HepG2 (cell line): ENCODE data around the gene SP9. TPM values are rescaled to one million over a fixed set of nuclear protein-coding genes. Genes with fewer than 3 reads are reported as not detected.

Experiments used
- DNMT1 ChIP-seq: sonication (generic); formaldehyde crosslinking; IDR thresholded peaks from 2 replicates; pipeline ENCODE4 v1.5.1; 2020; ENCODE audit warnings: mild to moderate bottlenecking, missing genetic modification reagents
- HIVEP1 ChIP-seq: sonication (generic); formaldehyde crosslinking; IDR thresholded peaks from 2 replicates; pipeline ENCODE4 v1.4.0; 2020; ENCODE audit warnings: mild to moderate bottlenecking, missing genetic modification reagents
- NCOA1 ChIP-seq: sonication (generic); formaldehyde crosslinking; IDR thresholded peaks from 2 replicates; pipeline ENCODE4 v1.9.0; 2021; ENCODE audit warnings: missing genetic modification reagents
- NFAT5 ChIP-seq: sonication (generic); formaldehyde crosslinking; IDR thresholded peaks from 2 replicates; pipeline ENCODE4 v1.4.0; 2020; ENCODE audit warnings: missing genetic modification reagents
- PCBP1 ChIP-seq: fragments of 200-400 bp; formaldehyde crosslinking; IDR thresholded peaks from 2 replicates; pipeline ENCODE4 v1.6.1; 2017; ENCODE audit warnings: mild to moderate bottlenecking, low read depth, low read length, borderline replicate concordance
- PPARG ChIP-seq: conservative IDR thresholded peaks from 2 replicates; pipeline ENCODE4 v1.6.1; 2016; ENCODE audit warnings: missing biosample characterization, missing genetic modification reagents
- PRMT3 ChIP-seq: sonication (generic); formaldehyde crosslinking; IDR thresholded peaks from 2 replicates; pipeline ENCODE4 v1.8.1; 2022; ENCODE audit warnings: low read depth, mild to moderate bottlenecking, moderate library complexity, missing genetic modification reagents, borderline replicate concordance
- RBFOX2 ChIP-seq: fragments of 200-400 bp; formaldehyde crosslinking; IDR thresholded peaks from 2 replicates; pipeline ENCODE4 v1.6.1; 2017; ENCODE audit warnings: low read depth, mild to moderate bottlenecking, low read length
- RFX5 ChIP-seq: IDR thresholded peaks from 2 replicates; pipeline ENCODE4 v1.6.1; 2011; ENCODE audit warnings: low read depth, low read length, improper control_type of control experiment
- SNAI1 ChIP-seq: sonication (generic); formaldehyde crosslinking; IDR thresholded peaks from 2 replicates; pipeline ENCODE4 v1.5.0; 2020; ENCODE audit warnings: mild to moderate bottlenecking, missing genetic modification reagents, borderline replicate concordance
- SUZ12 ChIP-seq: fragments of 150-350 bp; IDR thresholded peaks from 2 replicates; pipeline ENCODE4 v1.6.1; 2014; ENCODE audit warnings: low read depth, low read length
- TIGD3 ChIP-seq: sonication (generic); formaldehyde crosslinking; IDR thresholded peaks from 2 replicates; pipeline ENCODE4 v1.5.1; 2020; ENCODE audit warnings: mild to moderate bottlenecking, missing genetic modification reagents, borderline replicate concordance
- ZBTB42 ChIP-seq: sonication (generic); formaldehyde crosslinking; IDR thresholded peaks from 2 replicates; pipeline ENCODE4 v1.5.0; 2020; ENCODE audit warnings: mild to moderate bottlenecking, missing genetic modification reagents
- ZFP36L2 ChIP-seq: sonication (generic); formaldehyde crosslinking; IDR thresholded peaks from 2 replicates; pipeline ENCODE4 v1.4.0; 2020; ENCODE audit warnings: missing genetic modification reagents
- ZNF136 ChIP-seq: sonication (generic); formaldehyde crosslinking; IDR thresholded peaks from 2 replicates; pipeline ENCODE4 v1.8.1; 2022; ENCODE audit warnings: low read depth, mild to moderate bottlenecking, moderate library complexity, missing genetic modification reagents
- ZNF160 ChIP-seq: sonication (generic); formaldehyde crosslinking; IDR thresholded peaks from 2 replicates; pipeline ENCODE4 v1.8.0; 2022; ENCODE audit warnings: mild to moderate bottlenecking, inconsistent platforms, missing genetic modification reagents
- ZNF224 ChIP-seq: sonication (generic); formaldehyde crosslinking; IDR thresholded peaks from 2 replicates; pipeline ENCODE4 v1.5.0; 2020; ENCODE audit warnings: mild to moderate bottlenecking, missing genetic modification reagents
- ZNF317 ChIP-seq: sonication (generic); formaldehyde crosslinking; IDR thresholded peaks from 2 replicates; pipeline ENCODE4 v1.5.0; 2020; ENCODE audit warnings: mild to moderate bottlenecking, missing genetic modification reagents
- ZNF557 ChIP-seq: sonication (generic); formaldehyde crosslinking; IDR thresholded peaks from 2 replicates; pipeline ENCODE4 v1.4.0; 2020; ENCODE audit warnings: missing genetic modification reagents
- ZNF563 ChIP-seq: sonication (generic); formaldehyde crosslinking; IDR thresholded peaks from 2 replicates; pipeline ENCODE4 v1.8.0; 2022; ENCODE audit warnings: mild to moderate bottlenecking, moderate library complexity, missing genetic modification reagents
- ZNF598 ChIP-seq: sonication (generic); formaldehyde crosslinking; IDR thresholded peaks from 2 replicates; pipeline ENCODE4 v1.5.1; 2020; ENCODE audit warnings: mild to moderate bottlenecking, missing genetic modification reagents, borderline replicate concordance
- ZNF850 ChIP-seq: sonication (generic); formaldehyde crosslinking; conservative IDR thresholded peaks from 2 replicates; pipeline ENCODE4 v1.9.0; 2021; ENCODE audit warnings: mild to moderate bottlenecking, missing genetic modification reagents
- ZNF883 ChIP-seq: sonication (generic); formaldehyde crosslinking; IDR thresholded peaks from 2 replicates; pipeline ENCODE4 v1.5.1; 2020; ENCODE audit warnings: mild to moderate bottlenecking, missing genetic modification reagents; ENCODE audit errors: not compliant biosample characterization
- polyA plus RNA-seq, 8 experiments: library from polyadenylated mRNA; depleted of rRNA in 3 of 8; stranded (reverse) in 7 of 8; unstranded in 1 of 8; fragments of >200 nt; fragmentation: Illumina TruSeq in 4 of 8; extraction: Trizol in 4 of 8; gene quantifications; 2 replicates each; pipeline versions ENCODE4 v1.2.1 to v1.2.3, GENCODE V29; 2011 to 2016; ENCODE audit warnings: low read depth in 4 of 8, missing spikeins in 1 of 8, mixed read lengths in 1 of 8; ENCODE audit not compliant: insufficient read depth in 1 of 8
- total RNA-seq, 5 experiments: library from RNA; depleted of rRNA; stranded (reverse); fragments of >200 nt; fragmentation: Illumina TruSeq; extraction: Trizol; gene quantifications; 2 replicates each; pipeline ENCODE4 v1.2.3, GENCODE V29; 2016; ENCODE audit warnings: low read depth in 1 of 5

The SP9 gene
- total and polyA plus RNA-seq, 2 of the 13 experiments (the other 11 are each of a cell fraction or from before 2014, with no cell fraction given), result not detected

GRCh38 chr2:174334781-174335251 is at the start of gene SP9 (continued):
- no peak for TF ChIP-seq RFX5
- TF ChIP-seq ZBTB42 (CRISPR knock-in tag), result no peak
- TF ChIP-seq RBFOX2, result no peak
- no peak for TF ChIP-seq ZFP36L2 (CRISPR knock-in tag)
- TF ChIP-seq ZNF883 (CRISPR knock-in tag), result no peak
- no peak for TF ChIP-seq ZNF557 (CRISPR knock-in tag)
- 0 out of 2 replicates have a peak, but pooled peaks have one; percentile 23 for TF ChIP-seq NCOA1 (CRISPR knock-in tag)
- TF ChIP-seq ZNF850, result no peak
- TF ChIP-seq ZNF160 (CRISPR knock-in tag), result no peak
- no peak; the same call in 1 of the 2 replicates for TF ChIP-seq PRMT3 (CRISPR knock-in tag)
- peak; percentile 73 for TF ChIP-seq ZNF563
- TF ChIP-seq SUZ12, result no peak
- peak; percentile 55; the same call in 1 of the 2 replicates for TF ChIP-seq HIVEP1 (CRISPR knock-in tag)
- no peak for TF ChIP-seq TIGD3 (CRISPR knock-in tag)
- TF ChIP-seq ZNF224, result no peak
- TF ChIP-seq ZNF598 (CRISPR knock-in tag), result no peak
- no peak for TF ChIP-seq DNMT1
- TF ChIP-seq PCBP1, result no peak
- TF ChIP-seq ZNF136 (CRISPR knock-in tag), result no peak
- TF ChIP-seq NFAT5 (CRISPR knock-in tag), result 0 out of 2 replicates have a peak, but pooled peaks have one; percentile 68
- TF ChIP-seq ZNF317 (CRISPR knock-in tag), result no peak
- TF ChIP-seq SNAI1 (CRISPR knock-in tag), result no peak
- no peak for TF ChIP-seq PPARG
